ENCODE data around the gene RBM4.

DNA sequence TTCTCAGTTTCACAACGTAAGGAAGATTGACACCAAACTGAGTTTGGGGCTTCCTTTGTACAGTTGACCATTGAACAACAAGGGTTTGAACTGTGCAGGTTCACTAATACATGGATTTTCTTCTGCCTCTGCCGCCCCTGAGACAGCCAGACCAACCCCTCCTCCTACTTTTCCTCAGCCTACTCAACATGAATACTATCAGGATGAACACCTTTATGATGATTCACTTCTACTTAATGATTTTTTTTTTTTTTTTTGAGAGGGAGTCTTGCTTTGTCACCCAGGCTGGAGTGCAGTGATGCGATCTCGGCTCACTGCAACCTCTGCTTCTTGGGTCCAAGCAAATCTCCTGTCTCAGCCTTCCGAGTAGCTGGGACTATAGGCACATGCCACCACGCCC lies 14.6 kb downstream of the RBM4 start:
- TF ChIP-seq, protein P1, sequence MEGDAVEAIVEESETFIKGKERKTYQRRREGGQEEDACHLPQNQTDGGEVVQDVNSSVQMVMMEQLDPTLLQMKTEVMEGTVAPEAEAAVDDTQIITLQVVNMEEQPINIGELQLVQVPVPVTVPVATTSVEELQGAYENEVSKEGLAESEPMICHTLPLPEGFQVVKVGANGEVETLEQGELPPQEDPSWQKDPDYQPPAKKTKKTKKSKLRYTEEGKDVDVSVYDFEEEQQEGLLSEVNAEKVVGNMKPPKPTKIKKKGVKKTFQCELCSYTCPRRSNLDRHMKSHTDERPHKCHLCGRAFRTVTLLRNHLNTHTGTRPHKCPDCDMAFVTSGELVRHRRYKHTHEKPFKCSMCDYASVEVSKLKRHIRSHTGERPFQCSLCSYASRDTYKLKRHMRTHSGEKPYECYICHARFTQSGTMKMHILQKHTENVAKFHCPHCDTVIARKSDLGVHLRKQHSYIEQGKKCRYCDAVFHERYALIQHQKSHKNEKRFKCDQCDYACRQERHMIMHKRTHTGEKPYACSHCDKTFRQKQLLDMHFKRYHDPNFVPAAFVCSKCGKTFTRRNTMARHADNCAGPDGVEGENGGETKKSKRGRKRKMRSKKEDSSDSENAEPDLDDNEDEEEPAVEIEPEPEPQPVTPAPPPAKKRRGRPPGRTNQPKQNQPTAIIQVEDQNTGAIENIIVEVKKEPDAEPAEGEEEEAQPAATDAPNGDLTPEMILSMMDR (IDR thresholded peaks at IDR 0.05; ENCODE audit: low read depth, low read length, poor library complexity, severe bottlenecking), result no peak
- no peak for TF ChIP-seq EZH2phosphoT487 (IDR thresholded peaks at IDR 0.05; ENCODE audit: borderline replicate concordance, low read length)
